ENCODE results near the gene ZNF644. TPM values are rescaled to one million over a fixed set of nuclear protein-coding genes. Genes with fewer than 3 reads are reported as not detected.

Gene ZNF644
- polyA plus RNA-seq, 1 of the 3 experiments (the other 2 are of a cell fraction) = 5.6 TPM

DNA sequence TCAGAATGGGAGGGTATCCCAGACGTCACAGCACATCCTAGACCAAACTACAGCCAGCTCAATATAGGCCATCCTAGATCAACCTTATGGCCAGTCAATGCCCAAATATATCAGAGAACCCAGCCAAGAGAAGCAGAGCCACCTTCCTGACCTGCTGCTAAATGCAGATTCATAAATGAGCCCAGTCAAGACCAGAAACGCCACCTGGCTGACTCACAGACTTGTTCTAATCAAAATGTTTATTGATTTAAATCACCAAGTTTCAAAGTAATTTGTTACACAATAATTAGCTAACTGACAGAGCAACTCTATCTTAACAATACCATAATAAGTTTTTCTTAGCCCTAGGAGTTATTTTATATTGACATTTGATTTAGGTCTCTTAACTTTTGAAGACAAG lies 28.6 kb downstream of the ZNF644 start:
- POLR2A ChIA-PET = no interaction called here
- 97% methylated on average over 2 of the region's 2 CpGs for WGBS (ENCODE audit: low lambda C conversion rate)
- DNase-seq = no peak
- Histone ChIP-seq H3K4me3 (ENCODE audit: low read depth in 2 of 2, low read length in 1 of 2) (no peak overlapping the region), H3F3A (replicated peaks; ENCODE audit: insufficient read depth) (peaks cover 4% of the 10 kb centered on the region), H3K9me2 (no peaks in the 10 kb centered on the region), H3K36me3 (replicated peaks in 1 of 2; ENCODE audit: control insufficient read depth in 1 of 2, insufficient read depth in 2 of 2, low read length in 1 of 2) (peaks cover 2 to 41% of the 10 kb centered on the region in 2 experiments), H3K4me2 (no peak overlapping the region), H3K4me1 (ENCODE audit: control insufficient read depth in 1 of 2, insufficient read depth in 2 of 2, low read depth in 1 of 2, low read length in 1 of 2) (no peaks in the 10 kb centered on the region), H4K20me1 (ENCODE audit: insufficient read depth) (peaks cover 84% of the 10 kb centered on the region), H3K79me2 (ENCODE audit: insufficient read depth) (peaks cover 100% of the 10 kb centered on the region), H3K9me3 (0 out of 2 replicates have a peak, but pooled peaks cover 9% of the 10 kb centered on the region), H3K9ac (no peak overlapping the region), H2AFZ (ENCODE audit: low read depth) (no peak overlapping the region), H3K27me3 (ENCODE audit: insufficient read depth) (no peaks in the 10 kb centered on the region), H3K27ac (ENCODE audit: low read depth in 2 of 2, low read length in 1 of 2) (no peak overlapping the region)
- no peak for TF ChIP-seq JUND (IDR thresholded peaks at IDR 0.05)
- no peak for TF ChIP-seq EP300 (IDR thresholded peaks at IDR 0.05; ENCODE audit: borderline replicate concordance in 1 of 2, low read depth in 1 of 2, low read length in 1 of 2)
- no peak for TF ChIP-seq RXRA (IDR thresholded peaks at IDR 0.05; ENCODE audit: borderline replicate concordance, low read depth)
- no peak for TF ChIP-seq RAD21 (IDR thresholded peaks at IDR 0.05; ENCODE audit: low read length)
- no peak for TF ChIP-seq FOXJ3 (CRISPR knock-in tag; IDR thresholded peaks at IDR 0.05)
- no peak for TF ChIP-seq RCOR1 (IDR thresholded peaks at IDR 0.05; ENCODE audit: low read length)
- TF ChIP-seq GABPA (IDR thresholded peaks at IDR 0.05; ENCODE audit: low read depth) = no peak
- TF ChIP-seq YY1 (IDR thresholded peaks at IDR 0.05; ENCODE audit: low read depth) = no peak
- TF ChIP-seq NRF1 (IDR thresholded peaks at IDR 0.05; ENCODE audit: low read depth, low read length) = no peak
- TF ChIP-seq, protein P1, sequence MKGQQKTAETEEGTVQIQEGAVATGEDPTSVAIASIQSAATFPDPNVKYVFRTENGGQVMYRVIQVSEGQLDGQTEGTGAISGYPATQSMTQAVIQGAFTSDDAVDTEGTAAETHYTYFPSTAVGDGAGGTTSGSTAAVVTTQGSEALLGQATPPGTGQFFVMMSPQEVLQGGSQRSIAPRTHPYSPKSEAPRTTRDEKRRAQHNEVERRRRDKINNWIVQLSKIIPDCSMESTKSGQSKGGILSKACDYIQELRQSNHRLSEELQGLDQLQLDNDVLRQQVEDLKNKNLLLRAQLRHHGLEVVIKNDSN (IDR thresholded peaks at IDR 0.05; ENCODE audit: borderline replicate concordance, low read depth) = no peak
- no peak for TF ChIP-seq MEF2A (IDR thresholded peaks at IDR 0.05; ENCODE audit: borderline replicate concordance, low read depth)
- TF ChIP-seq GATA2 (CRISPR knock-in tag; IDR thresholded peaks at IDR 0.05) = no peak
- no peak for TF ChIP-seq SIN3A (IDR thresholded peaks at IDR 0.05; ENCODE audit: borderline replicate concordance, low read depth, low read length)
- TF ChIP-seq, protein P2, sequence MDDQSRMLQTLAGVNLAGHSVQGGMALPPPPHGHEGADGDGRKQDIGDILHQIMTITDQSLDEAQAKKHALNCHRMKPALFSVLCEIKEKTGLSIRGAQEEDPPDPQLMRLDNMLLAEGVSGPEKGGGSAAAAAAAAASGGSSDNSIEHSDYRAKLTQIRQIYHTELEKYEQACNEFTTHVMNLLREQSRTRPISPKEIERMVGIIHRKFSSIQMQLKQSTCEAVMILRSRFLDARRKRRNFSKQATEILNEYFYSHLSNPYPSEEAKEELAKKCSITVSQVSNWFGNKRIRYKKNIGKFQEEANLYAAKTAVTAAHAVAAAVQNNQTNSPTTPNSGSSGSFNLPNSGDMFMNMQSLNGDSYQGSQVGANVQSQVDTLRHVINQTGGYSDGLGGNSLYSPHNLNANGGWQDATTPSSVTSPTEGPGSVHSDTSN (IDR thresholded peaks at IDR 0.05) = no peak
- no peak for TF ChIP-seq TCF12 (IDR thresholded peaks at IDR 0.05)
- TF ChIP-seq, protein P3, sequence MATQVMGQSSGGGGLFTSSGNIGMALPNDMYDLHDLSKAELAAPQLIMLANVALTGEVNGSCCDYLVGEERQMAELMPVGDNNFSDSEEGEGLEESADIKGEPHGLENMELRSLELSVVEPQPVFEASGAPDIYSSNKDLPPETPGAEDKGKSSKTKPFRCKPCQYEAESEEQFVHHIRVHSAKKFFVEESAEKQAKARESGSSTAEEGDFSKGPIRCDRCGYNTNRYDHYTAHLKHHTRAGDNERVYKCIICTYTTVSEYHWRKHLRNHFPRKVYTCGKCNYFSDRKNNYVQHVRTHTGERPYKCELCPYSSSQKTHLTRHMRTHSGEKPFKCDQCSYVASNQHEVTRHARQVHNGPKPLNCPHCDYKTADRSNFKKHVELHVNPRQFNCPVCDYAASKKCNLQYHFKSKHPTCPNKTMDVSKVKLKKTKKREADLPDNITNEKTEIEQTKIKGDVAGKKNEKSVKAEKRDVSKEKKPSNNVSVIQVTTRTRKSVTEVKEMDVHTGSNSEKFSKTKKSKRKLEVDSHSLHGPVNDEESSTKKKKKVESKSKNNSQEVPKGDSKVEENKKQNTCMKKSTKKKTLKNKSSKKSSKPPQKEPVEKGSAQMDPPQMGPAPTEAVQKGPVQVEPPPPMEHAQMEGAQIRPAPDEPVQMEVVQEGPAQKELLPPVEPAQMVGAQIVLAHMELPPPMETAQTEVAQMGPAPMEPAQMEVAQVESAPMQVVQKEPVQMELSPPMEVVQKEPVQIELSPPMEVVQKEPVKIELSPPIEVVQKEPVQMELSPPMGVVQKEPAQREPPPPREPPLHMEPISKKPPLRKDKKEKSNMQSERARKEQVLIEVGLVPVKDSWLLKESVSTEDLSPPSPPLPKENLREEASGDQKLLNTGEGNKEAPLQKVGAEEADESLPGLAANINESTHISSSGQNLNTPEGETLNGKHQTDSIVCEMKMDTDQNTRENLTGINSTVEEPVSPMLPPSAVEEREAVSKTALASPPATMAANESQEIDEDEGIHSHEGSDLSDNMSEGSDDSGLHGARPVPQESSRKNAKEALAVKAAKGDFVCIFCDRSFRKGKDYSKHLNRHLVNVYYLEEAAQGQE (IDR thresholded peaks at IDR 0.05; ENCODE audit: low read depth, low read length) = no peak
- no peak for TF ChIP-seq NFIC (IDR thresholded peaks at IDR 0.05; ENCODE audit: borderline replicate concordance)
- TF ChIP-seq, protein P4, sequence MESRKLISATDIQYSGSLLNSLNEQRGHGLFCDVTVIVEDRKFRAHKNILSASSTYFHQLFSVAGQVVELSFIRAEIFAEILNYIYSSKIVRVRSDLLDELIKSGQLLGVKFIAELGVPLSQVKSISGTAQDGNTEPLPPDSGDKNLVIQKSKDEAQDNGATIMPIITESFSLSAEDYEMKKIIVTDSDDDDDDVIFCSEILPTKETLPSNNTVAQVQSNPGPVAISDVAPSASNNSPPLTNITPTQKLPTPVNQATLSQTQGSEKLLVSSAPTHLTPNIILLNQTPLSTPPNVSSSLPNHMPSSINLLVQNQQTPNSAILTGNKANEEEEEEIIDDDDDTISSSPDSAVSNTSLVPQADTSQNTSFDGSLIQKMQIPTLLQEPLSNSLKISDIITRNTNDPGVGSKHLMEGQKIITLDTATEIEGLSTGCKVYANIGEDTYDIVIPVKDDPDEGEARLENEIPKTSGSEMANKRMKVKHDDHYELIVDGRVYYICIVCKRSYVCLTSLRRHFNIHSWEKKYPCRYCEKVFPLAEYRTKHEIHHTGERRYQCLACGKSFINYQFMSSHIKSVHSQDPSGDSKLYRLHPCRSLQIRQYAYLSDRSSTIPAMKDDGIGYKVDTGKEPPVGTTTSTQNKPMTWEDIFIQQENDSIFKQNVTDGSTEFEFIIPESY (IDR thresholded peaks at IDR 0.05; ENCODE audit: borderline replicate concordance, low read depth) = no peak
- CTCF ChIA-PET = interaction anchor here (0.8 kb wide), 1 partner anchor 29 kb away, joined by 3 read pairs; no protein-coding TSS in a partner anchor
